PFSK-1 (cell line): Measurements from ENCODE around the gene ACP3.

Experiments used
- POLR2AphosphoS5 ChIP-seq: IDR thresholded peaks from 2 replicates; pipeline ENCODE4 v1.6.1; 2012; ENCODE audit warnings: low read depth, mild to moderate bottlenecking, control low read depth, low read length, moderate library complexity
- TAF1 ChIP-seq: IDR thresholded peaks from 2 replicates; pipeline ENCODE4 v1.6.1; 2012; ENCODE audit warnings: low read length, control low read depth, borderline replicate concordance; ENCODE audit not compliant: insufficient read depth

DNA sequence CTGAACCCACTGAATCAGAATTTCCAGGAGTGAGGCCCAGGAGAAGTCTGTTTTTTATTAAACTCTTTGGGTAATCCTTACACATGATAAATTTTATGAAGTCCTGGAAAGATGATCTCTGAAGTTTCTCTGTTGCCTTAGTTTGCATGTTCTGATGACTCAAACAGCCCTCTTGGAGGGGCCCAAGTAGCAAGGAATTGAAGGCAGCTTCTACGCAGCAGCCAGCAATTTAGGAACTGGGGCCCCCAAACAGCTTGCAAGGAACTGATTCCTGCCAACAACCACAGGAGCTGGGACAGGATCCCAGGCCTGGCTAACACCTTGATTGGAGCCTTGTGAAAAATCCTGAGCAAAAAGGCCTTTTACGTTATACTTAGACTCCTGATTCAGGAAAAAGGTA lies 5.4 kb upstream of the ACP3 start:
- TF ChIP-seq TAF1, result no peak
- no peak for TF ChIP-seq POLR2AphosphoS5
